Lower lobe of right lung (tissue), 2 donors: ENCODE results near the gene ST6GALNAC4. TPM values are rescaled to one million over a fixed set of nuclear protein-coding genes. Genes with fewer than 3 reads are reported as not detected.
"Not testable (repeated sequence)": the region's sequence is repeated elsewhere in the genome, so short reads cannot be mapped to it uniquely, and the experiment has no call there.

Experiments
- ATAC-seq, 2 donors: fragments of 200-7000 bp; cut with Tn5 transposase; one replicate each; pipeline ENCODE4 v1.9.1; 2020 to 2022; ENCODE audit warnings: mild to moderate bottlenecking in 2 of 2, moderate library complexity in 2 of 2
- DNase-seq: peaks from one replicate; pipeline ENCODE4 v3.0.0-alpha.2; 2020
- H3K27ac ChIP-seq: fragments of 200-600 bp; one replicate; pipeline ENCODE4 v1.8.0; 2022
- H3K27me3 ChIP-seq: fragments of 200-600 bp; one replicate; pipeline ENCODE4 v1.8.0; 2022; ENCODE audit warnings: low read depth
- H3K36me3 ChIP-seq: fragments of 200-600 bp; one replicate; pipeline ENCODE4 v1.8.0; 2022; ENCODE audit warnings: mild to moderate bottlenecking
- H3K4me1 ChIP-seq: fragments of 200-600 bp; one replicate; pipeline ENCODE4 v1.8.0; 2022
- H3K4me3 ChIP-seq: fragments of 200-600 bp; one replicate; pipeline ENCODE4 v1.8.0; 2022; ENCODE audit warnings: mild to moderate bottlenecking
- H3K9me3 ChIP-seq: fragments of 200-600 bp; one replicate; pipeline ENCODE4 v1.8.0; 2022
- CTCF ChIP-seq: fragments of 200-600 bp; IDR thresholded peaks from one replicate; pipeline ENCODE4 v1.8.0; 2022; ENCODE audit warnings: antibody characterized with exemption, mild to moderate bottlenecking
- intact Hi-C: fragments of 100-400 bp; cut with DNase I; formaldehyde crosslinking; loops from one replicate; pipeline ENCODE4 v1.11.0; 2022
- total RNA-seq: library from RNA; stranded (reverse); fragmentation: NEBNext Ultra II Directional; extraction: Animal tissue kit (Norgen Biotek cat#: 25700); gene quantifications from one replicate; pipeline ENCODE4 v1.2.1, GENCODE V29; 2021
- donor health status: DM: no; HTN: yes; CAD: no; lungs with severe emphysema.

The ST6GALNAC4 gene
- total RNA-seq, 1 donor from 2014 or later = 45.6 TPM

DNA sequence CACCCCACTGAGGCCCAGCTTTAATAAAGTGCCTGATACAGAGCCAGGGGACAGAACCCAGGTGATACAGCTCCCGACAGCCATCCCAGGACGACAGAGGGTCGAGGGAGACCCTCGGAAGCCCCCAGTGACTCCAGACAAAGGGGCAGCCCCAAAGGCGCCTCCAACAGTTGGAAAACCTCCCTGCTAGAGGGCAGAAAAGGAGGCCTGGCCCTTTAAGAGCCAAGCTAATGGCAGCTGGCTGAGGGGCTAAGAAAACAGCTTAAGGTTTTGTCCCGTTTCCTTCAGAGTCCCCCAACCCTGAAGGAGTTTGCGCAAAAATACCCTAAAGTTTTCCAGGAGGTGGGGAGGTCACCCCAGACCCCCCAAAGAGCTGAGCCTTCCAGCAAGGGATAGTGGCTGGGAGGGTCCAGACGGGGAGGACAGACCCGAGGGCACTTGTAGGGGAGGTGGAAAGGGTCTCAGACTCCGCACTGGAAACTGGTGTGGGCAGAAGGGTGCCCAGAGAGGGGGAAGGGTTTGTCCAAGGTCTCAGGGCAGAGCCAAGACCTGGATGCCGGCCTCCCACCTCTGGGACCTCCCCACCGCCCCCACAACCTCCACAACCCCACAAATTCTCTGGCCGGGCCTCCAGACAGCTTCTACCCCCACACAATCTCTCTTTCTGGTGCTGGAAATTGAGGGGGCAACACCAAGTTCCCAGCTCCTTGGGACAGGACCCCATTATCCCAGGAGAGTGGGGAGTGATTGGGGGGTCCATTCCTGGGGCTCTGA lies 31.1 kb downstream of the ST6GALNAC4 start:
- intact Hi-C loops = no loop called here
- Histone ChIP-seq H3K27me3 (no peaks in the 10 kb centered on the region), H3K27ac (no peak overlapping the region), H3K9me3 (no peaks in the 10 kb centered on the region), H3K4me3 (no peak overlapping the region), H3K36me3 (peaks cover 62% of the 10 kb centered on the region), H3K4me1 (peaks cover 8% of the 10 kb centered on the region)
- DNase-seq = no peak
- ATAC-seq = no peak
- no peak for TF ChIP-seq CTCF

GRCh38 chr9:127884976-127885490 lies 31.8 kb downstream of the ST6GALNAC4 start:
- Histone ChIP-seq H3K4me3 (no peak overlapping the region), H3K9me3 (no peaks in the 10 kb centered on the region), H3K27me3 (no peaks in the 10 kb centered on the region), H3K27ac (peak overlapping the region; percentile 31), H3K36me3 (peaks cover 55% of the 10 kb centered on the region), H3K4me1 (peaks cover 8% of the 10 kb centered on the region)
- no peak for TF ChIP-seq CTCF
- intact Hi-C loops = no loop called here
- DNase-seq = no peak
- no peak for ATAC-seq

GRCh38 chr9:127884427-127884911 lies 32.4 kb downstream of the ST6GALNAC4 start:
- Histone ChIP-seq H3K36me3 (peaks cover 49% of the 10 kb centered on the region), H3K27me3 (no peaks in the 10 kb centered on the region), H3K27ac (peak overlapping the region; percentile 31), H3K9me3 (no peaks in the 10 kb centered on the region), H3K4me1 (peaks cover 8% of the 10 kb centered on the region), H3K4me3 (no peak overlapping the region)
- TF ChIP-seq CTCF = no peak
- peak; percentile 52 for DNase-seq
- intact Hi-C loops = no loop called here
- ATAC-seq = peak; percentile 32 to 39

- H3K27me3 ChIP-seq = no peaks in the 10 kb centered on the region
- H3K4me3 ChIP-seq = no peak overlapping the region
- DNase-seq (no peak), ATAC-seq (peak in 1 of 2 donors; percentile 4)
- no peak for TF ChIP-seq CTCF
- H3K36me3 ChIP-seq = peaks cover 44% of the 10 kb centered on the region
- no peaks in the 10 kb centered on the region for H3K9me3 ChIP-seq
- intact Hi-C loops = no loop called here
- peaks cover 8% of the 10 kb centered on the region for H3K4me1 ChIP-seq
- no peak overlapping the region for H3K27ac ChIP-seq
These were observed 32.9 kb downstream of the ST6GALNAC4 start for GRCh38 chr9:127883959-127884358.

GRCh38 chr9:127881715-127882114 lies 35.1 kb downstream of the ST6GALNAC4 start:
- H3K27me3 ChIP-seq, H3K9me3 ChIP-seq, DNase-seq, ATAC-seq, H3K27ac ChIP-seq, intact Hi-C loops, H3K4me3 ChIP-seq: not testable (repeated sequence)
- Histone ChIP-seq H3K36me3 (peaks cover 23% of the 10 kb centered on the region), H3K4me1 (peaks cover 27% of the 10 kb centered on the region)

GRCh38 chr9:127880143-127880542 lies 36.7 kb downstream of the ST6GALNAC4 start:
- peaks cover 7% of the 10 kb centered on the region for H3K36me3 ChIP-seq
- ATAC-seq = no peak
- H3K27ac ChIP-seq = no peak overlapping the region
- no peak for TF ChIP-seq CTCF
- H3K27me3 ChIP-seq = no peaks in the 10 kb centered on the region
- H3K4me1 ChIP-seq = peaks cover 40% of the 10 kb centered on the region
- no peak overlapping the region for H3K4me3 ChIP-seq
- no peaks in the 10 kb centered on the region for H3K9me3 ChIP-seq
- intact Hi-C loops = no loop called here
- DNase-seq = no peak
